22Rv1 (cell line): ENCODE data around the gene MYO10.

ENCODE experiments used
- H3K27ac ChIP-seq: fragments of 450-650 bp; 2 replicates; pipeline ENCODE4 v1.5.1; 2017
- ZFX ChIP-seq: fragments of 450-650 bp; IDR thresholded peaks from 2 replicates; pipeline ENCODE4 v1.6.1; 2017; ENCODE audit warnings: antibody characterized with exemption, borderline replicate concordance
- TF ChIP-seq, protein P1 (sequence below): fragments of 450-650 bp; IDR thresholded peaks from 2 replicates; pipeline ENCODE4 v1.5.1; 2017; ENCODE audit warnings: mild to moderate bottlenecking

Gene MYO10

DNA sequence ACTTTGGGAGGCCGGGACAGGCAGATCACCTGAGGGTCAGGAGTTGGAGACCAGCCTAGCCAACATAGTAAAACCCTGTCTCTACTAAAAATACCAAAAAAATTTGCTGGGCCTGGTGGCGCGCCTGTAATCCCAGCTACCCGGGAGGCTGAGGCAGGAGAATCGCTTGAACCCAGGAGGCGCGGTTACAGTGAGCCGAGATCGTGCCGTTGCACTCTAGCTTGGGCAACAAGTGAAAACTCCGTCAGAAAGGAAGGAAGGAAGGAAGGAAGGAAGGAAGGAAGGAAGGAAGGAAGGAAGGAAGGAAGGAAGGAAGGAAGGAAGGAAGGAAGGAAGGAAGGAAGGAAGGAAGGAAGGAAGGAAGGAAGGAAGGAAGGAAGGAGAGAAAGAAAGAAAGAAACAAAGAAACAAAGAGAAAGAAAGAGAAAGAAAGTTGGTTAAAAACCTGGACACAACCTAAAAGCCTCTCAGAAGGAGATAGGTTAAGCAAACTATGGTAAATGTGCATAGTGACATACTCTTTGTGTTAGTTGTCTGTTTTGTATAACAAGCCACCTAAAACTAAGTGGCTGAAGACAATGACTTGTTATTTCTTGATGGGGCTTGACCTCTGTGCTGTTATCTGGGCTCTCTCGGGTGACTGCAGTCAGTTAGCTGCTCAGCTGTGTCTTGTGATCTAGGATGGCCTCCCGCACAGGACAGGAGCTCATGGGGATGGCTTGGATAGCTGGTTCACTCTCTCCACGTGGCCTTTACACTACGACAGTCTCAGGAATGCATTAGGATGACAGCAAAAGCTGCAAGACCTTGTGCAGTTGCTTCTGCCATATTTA lies 8.0 kb upstream of the MYO10 start:
- TF ChIP-seq, protein P1, sequence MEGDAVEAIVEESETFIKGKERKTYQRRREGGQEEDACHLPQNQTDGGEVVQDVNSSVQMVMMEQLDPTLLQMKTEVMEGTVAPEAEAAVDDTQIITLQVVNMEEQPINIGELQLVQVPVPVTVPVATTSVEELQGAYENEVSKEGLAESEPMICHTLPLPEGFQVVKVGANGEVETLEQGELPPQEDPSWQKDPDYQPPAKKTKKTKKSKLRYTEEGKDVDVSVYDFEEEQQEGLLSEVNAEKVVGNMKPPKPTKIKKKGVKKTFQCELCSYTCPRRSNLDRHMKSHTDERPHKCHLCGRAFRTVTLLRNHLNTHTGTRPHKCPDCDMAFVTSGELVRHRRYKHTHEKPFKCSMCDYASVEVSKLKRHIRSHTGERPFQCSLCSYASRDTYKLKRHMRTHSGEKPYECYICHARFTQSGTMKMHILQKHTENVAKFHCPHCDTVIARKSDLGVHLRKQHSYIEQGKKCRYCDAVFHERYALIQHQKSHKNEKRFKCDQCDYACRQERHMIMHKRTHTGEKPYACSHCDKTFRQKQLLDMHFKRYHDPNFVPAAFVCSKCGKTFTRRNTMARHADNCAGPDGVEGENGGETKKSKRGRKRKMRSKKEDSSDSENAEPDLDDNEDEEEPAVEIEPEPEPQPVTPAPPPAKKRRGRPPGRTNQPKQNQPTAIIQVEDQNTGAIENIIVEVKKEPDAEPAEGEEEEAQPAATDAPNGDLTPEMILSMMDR: no peak
- H3K27ac ChIP-seq: no peak overlapping the region

DNA sequence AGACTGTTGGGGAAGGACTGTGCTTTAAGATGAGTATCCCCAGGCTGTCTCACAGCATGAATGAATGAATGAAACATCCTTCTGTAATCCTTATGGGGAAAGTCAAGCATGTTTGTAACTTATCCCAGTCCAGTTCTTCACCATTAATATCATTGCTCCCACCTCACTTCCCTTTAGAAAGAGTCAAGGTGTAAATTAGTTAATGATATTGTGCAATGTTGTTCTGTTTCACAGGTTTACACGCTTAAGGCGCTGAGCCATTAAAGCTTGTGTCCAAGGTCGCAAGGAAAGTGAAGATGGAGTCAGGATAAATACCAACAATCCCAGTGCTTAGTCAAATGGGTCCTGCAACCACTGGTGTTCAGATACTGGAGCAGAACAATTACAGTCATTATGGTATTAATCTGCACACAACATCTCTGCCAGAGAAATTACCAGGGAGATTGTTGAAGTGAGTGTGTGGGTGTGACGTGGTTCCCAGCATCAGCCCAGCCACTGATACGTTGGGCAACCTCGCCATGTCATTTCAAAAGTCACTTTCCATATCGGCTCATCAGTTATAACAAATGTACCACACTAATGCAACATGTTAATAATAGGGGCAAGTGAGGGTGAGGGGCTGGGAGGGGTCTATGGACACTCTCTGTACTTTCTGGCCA lies 1.5 kb upstream of the MYO10 start:
- peak overlapping the region; percentile 70; the same call in 1 of the 2 replicates for H3K27ac ChIP-seq
- TF ChIP-seq, protein P1: no peak
- no peak for TF ChIP-seq ZFX

DNA sequence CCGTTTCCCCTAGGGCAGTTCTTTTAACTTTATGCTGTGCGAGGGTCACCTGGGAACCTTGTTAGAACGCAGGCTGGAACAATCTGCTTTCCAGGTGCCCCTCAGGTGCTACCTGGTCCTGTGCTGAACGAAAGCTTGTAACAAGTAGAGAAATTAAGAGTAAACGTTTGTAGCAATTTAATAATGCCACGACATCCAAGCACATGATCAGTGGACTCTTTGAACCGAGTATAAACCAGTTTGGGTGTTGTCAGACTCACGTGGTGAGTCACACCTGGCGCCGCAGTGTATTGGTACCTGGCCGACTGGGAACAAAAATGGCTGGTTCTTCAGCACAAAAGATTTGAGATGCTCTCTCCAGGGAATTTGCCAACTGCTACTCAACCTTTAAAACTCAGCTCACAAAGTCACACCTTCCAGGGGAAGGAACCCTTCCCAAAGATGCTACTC lies 926 bp upstream of the MYO10 start:
- H3K27ac ChIP-seq: peak overlapping the region; percentile 70
- TF ChIP-seq ZFX: no peak
- TF ChIP-seq, protein P1: no peak

DNA sequence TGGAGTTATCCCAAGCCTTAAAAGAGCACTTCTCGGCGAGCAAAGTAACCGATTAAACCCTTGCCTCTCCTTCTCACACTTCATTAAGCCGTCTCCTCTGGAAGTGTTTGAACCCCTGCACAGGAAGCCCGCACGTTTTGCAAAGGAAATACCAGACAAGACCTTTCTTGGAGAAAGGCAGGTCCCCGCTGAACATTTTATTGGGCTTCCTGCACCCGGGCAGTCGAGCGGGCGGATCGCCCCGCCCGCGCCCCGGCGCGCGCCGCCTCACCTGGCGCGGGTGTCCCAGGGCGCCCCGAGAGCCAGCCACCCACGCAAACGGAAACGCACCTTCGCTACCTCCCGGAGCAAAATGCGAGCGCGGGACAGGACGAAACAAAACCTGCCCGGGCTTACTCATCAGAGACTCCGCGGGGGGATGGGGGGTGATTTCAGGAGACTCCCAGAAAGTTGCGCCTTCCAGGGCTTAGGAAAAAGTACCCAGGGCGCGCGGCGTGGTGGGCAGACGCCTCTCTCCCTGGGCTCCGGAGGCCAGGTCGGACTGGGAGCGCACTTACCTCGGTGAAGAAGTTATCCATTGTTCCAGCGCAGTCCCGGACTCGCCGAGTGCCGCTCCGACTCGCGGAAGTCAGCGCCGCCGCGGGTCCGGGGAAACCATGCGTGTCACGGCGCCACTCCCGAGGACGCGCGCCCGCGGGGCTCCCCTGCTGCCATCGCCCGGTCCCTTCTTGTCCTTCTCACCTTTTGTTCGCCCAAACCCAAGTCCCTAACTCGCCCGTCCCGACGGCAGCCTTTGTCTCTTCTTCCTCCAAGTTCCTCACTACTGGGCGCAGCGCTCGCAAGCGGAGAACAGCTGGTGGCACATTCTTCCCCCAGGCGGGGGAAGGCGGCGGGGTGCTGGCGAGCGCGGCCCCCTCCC lies 598 bp downstream of the MYO10 start:
- peak overlapping the region; percentile 70 for H3K27ac ChIP-seq
- no peak for TF ChIP-seq ZFX
- TF ChIP-seq, protein P1: no peak

DNA sequence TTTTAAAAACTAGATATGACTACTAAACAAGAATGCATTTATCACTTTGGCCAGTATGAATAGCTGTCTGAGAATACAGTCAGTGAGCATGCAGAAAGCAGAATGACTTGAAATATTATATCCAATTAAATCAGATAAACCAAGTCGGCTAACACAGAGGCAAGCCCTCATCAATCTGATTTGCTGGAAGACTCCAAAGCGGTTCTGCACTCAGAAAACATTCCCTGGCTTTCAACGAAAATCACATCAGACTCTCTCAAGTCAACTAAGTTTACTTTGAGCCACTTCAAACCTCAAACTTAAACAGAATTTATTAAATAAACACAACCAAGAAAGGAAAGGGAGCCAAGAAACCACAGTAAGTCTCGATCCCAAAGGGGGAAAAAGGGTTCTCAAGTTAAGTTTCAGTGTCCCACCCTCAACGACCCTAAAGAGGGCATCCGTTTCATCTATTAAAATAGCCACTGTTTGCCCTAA lies 1.4 kb downstream of the MYO10 start:
- no peak for TF ChIP-seq ZFX
- H3K27ac ChIP-seq: no peak overlapping the region

DNA sequence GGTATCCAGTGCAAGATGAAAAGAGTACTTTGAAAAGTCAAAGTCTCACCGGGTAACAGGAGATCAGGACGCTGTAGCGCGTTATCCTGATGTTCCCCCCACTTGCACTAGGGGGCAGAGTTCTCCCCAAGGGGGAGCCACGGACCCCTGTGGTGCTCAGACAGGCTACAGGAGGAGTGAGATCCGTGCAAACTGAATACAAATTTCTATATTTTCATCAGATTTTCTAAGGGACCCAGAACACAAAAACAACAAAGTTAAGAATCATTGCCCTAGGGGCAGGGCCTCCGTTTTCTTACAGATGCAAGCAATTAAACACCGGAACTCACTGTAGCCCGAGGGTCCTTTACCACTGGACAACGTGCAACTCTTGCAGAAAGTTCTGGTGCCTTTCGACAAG lies 2.0 kb downstream of the MYO10 start:
- no peak overlapping the region for H3K27ac ChIP-seq
- TF ChIP-seq ZFX: no peak
- TF ChIP-seq, protein P1: peak; percentile 77

DNA sequence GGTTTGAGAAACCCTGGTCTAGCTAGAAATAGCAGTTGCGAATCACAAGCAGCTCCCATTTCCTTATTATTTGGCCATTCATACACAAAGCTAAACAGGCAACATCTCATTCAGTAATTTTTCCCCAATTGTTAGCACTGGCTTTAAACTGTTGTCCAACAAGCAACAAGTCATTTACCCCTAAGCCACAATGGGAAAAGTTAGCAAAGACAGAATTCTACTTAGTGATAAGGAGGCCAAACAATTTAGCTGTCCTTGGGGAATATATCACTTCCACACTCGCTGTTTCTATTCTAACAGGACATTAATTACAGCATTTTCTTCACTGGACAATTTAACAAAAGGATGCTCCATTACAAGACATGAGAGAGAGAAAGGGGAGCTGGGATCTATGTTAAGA lies 2.8 kb downstream of the MYO10 start:
- TF ChIP-seq ZFX: no peak
- TF ChIP-seq, protein P1: no peak
- no peak overlapping the region for H3K27ac ChIP-seq
